Peyer's patch (tissue), 4 donors: ENCODE results near the gene ZNF608.

ENCODE experiments used
- CTCF ChIP-seq, 6 experiments: fragments of 450-650 bp in 4 of 6; fragments of 200-600 bp in 2 of 6; sonication (generic) in 1 of 6; IDR thresholded peaks; one replicate each; pipeline ENCODE4 v1.5.1; 2017 to 2019; ENCODE audit warnings: antibody characterized with exemption in 6 of 6, mild to moderate bottlenecking in 3 of 6, moderate library complexity in 1 of 6
- POLR2A ChIP-seq, 2 donors: fragments of 450-650 bp; IDR thresholded peaks; one replicate each; pipeline ENCODE4 v1.5.1; 2017; ENCODE audit warnings: antibody characterized with exemption in 2 of 2, mild to moderate bottlenecking in 2 of 2, moderate library complexity in 2 of 2

GRCh38 chr5:124725622-124726258 is 20.7 kb downstream of the ZNF608 start:
- no peak for TF ChIP-seq POLR2A (IDR thresholded peaks at IDR 0.05)
- TF ChIP-seq CTCF (IDR thresholded peaks at IDR 0.05) = no peak
